ENCODE data around the gene SEZ6L2. TPM values are rescaled to one million over a fixed set of nuclear protein-coding genes. Genes with fewer than 3 reads are reported as not detected.

Gene SEZ6L2
- total RNA-seq, 4 donors from 2014 or later, result 0.66 to 5.6 (median 0.75) TPM; not detected in 1

DNA sequence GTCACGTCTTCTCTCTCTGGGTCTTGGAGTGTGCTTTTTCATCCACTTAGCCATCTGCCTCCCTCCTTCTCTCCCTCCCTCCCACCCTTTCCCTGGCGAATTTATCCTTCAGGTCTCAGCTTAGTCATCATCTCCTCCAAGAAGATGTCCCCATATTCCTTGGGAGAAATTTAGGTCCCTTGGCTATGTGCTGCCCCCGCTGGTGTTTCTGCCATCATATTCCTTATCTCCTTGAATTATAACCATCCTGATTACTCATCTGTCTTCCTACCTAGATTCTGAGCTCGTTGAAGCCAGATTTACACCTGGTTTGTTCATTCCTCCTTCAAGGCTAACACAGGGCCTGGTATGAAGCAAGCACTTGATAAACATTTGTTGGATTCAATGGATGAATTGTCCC lies 5.0 kb downstream of the SEZ6L2 start:
- TF ChIP-seq CTCF (IDR thresholded peaks at IDR 0.05; ENCODE audit: low read depth), result no peak

DNA sequence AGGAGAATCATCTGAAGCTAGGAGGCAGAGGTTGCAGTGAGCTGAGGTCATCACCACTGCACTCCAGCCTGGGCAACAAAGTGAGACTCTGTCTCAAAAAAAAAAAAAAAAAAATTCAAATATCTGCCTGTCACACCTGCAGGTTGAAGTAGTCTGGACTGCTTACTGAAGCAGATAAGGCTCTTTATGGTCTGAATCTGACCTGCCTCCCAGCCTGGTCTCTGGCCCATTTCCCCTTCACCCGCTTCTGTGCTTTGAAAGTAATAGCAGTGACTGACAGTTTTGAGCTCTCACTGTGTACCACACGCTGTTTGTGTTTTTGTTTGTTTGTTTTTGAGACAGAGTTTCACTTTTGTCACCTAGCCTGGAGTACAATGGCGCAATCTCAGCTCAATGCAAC lies 5.8 kb downstream of the SEZ6L2 start:
- no peak for TF ChIP-seq CTCF (IDR thresholded peaks at IDR 0.05; ENCODE audit: low read depth)

- TF ChIP-seq CTCF (IDR thresholded peaks at IDR 0.05; ENCODE audit: low read depth), result no peak
Measured at GRCh38 chr16:29892458-29892813, 6.9 kb downstream of the SEZ6L2 start.

- no peak for TF ChIP-seq CTCF (IDR thresholded peaks at IDR 0.05; ENCODE audit: low read depth)
Measured at GRCh38 chr16:29891525-29892457, 7.6 kb downstream of the SEZ6L2 start.

GRCh38 chr16:29883987-29884386 lies 15.4 kb downstream of the SEZ6L2 start:
- TF ChIP-seq CTCF (IDR thresholded peaks at IDR 0.05; ENCODE audit: low read depth), result no peak

DNA sequence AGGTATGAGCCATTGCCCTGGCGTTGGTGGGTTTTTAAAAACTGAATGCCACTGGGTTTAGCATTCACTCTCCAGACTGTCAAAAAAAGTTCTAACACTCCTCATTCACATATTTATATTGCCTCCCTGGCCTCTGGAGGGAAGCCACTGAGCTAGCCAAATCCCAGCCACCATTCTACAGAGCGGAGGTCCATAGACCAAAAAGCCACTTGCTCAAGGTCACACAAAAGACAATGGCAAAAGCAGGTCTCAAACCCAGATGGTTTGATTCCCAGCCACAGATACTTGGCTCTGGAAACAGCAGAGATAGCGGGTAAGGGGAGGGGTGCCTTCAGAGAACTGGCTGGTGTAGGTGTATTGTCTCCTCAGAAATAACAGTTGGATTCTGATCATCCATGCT lies 18.3 kb downstream of the SEZ6L2 start:
- TF ChIP-seq CTCF (IDR thresholded peaks at IDR 0.05; ENCODE audit: low read depth), result no peak

DNA sequence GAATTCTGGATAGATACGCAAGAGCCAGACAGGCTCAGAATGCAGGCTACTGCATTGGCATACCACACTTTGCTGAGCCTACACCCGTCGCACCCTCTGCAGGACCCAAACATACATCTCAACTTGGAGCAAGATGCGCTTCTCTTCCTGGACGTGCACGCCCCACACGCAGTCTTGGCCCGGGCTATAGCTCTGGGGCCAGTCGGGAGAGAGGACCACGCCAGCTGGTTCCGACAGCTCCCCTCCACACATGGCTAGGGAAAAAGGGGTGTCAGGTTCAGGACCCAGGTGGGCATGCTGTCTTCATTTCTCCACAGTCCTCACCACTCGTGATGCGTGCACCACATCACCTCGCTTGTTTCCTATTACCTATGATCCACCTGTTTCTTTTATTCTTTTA lies 21.2 kb downstream of the SEZ6L2 start:
- TF ChIP-seq CTCF (IDR thresholded peaks at IDR 0.05; ENCODE audit: low read depth), result no peak

Data from subcutaneous adipose tissue (tissue), 4 donors.